Fibroblast of villous mesenchyme (primary cell): ENCODE measurements around the gene MGMT. TPM values are rescaled to one million over a fixed set of nuclear protein-coding genes. Genes with fewer than 3 reads are reported as not detected.

Source experiments
- DNase-seq: peaks from one replicate; pipeline ENCODE4 v3.0.0-alpha.2; 2010; ENCODE audit warnings: low read depth
- H3K4me3 ChIP-seq: 2 replicates; pipeline ENCODE4 v1.5.1; 2011; ENCODE audit warnings: low read depth, mild to moderate bottlenecking, low read length
- total RNA-seq: library from RNA; depleted of rRNA; stranded (reverse); fragments of >200 nt; gene quantifications from 2 replicates; pipeline ENCODE4 v1.2.3, GENCODE V29; 2012
- TF ChIP-seq, protein P1 (sequence below): IDR thresholded peaks from 2 replicates; pipeline ENCODE4 v1.5.1; 2012; ENCODE audit warnings: low read depth, mild to moderate bottlenecking, low read length; ENCODE audit not compliant: insufficient read depth

MGMT gene
- total RNA-seq, 1 donor = 10.4 TPM

DNA sequence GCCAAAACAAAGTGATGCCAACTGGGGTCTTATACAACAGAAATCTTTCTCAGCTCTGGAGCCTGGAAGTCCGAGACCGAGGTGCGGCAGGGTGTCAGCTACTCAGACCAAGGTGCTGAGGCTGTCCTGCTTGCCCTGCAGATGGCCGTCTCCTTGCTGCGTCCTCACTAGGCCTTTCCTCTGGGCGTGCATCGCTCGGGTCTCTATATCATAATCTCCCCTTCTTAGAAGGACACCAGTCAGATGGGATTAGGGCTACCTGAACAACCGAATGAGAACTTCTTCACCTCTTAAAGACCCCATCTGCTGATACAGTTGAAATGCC lies 252.3 kb downstream of the MGMT start:
- H3K4me3 ChIP-seq = no peak overlapping the region
- no peak for DNase-seq
- TF ChIP-seq, protein P1, sequence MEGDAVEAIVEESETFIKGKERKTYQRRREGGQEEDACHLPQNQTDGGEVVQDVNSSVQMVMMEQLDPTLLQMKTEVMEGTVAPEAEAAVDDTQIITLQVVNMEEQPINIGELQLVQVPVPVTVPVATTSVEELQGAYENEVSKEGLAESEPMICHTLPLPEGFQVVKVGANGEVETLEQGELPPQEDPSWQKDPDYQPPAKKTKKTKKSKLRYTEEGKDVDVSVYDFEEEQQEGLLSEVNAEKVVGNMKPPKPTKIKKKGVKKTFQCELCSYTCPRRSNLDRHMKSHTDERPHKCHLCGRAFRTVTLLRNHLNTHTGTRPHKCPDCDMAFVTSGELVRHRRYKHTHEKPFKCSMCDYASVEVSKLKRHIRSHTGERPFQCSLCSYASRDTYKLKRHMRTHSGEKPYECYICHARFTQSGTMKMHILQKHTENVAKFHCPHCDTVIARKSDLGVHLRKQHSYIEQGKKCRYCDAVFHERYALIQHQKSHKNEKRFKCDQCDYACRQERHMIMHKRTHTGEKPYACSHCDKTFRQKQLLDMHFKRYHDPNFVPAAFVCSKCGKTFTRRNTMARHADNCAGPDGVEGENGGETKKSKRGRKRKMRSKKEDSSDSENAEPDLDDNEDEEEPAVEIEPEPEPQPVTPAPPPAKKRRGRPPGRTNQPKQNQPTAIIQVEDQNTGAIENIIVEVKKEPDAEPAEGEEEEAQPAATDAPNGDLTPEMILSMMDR = no peak

DNA sequence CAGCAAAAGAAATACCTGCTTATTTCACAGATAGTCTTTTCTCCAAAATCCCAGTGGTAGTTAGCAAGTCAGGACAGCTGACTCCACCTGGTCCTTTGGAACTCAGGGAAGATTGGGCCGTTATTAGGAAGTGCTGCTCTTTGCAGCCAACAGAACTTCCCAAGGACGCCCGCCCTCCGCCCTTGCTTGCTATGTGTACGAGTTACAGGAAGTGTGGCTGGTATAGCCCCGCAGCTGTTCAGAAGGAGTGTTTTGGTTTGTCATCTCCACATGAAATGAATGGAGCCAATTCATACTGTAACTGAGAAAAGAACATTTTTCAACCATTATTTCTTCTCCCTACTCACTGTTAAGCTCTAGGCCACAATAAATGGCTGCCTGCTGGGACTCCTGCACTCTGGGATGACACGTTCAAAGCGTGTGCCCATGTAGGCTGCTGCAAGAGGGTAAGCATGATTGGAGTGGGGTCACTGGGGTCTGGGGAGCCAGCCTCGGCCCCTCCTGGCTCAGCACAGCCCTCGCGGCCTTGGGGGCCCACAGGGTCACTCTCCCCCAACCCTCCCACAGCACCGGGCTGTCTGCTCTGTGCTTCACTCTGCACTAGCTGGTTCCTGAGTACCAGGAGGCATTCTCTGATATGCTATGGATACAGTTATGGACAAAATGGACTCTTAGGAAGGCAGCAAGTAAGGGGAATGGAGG lies 253.0 kb downstream of the MGMT start:
- TF ChIP-seq, protein P1 = no peak
- no peak overlapping the region for H3K4me3 ChIP-seq
- no peak for DNase-seq

DNA sequence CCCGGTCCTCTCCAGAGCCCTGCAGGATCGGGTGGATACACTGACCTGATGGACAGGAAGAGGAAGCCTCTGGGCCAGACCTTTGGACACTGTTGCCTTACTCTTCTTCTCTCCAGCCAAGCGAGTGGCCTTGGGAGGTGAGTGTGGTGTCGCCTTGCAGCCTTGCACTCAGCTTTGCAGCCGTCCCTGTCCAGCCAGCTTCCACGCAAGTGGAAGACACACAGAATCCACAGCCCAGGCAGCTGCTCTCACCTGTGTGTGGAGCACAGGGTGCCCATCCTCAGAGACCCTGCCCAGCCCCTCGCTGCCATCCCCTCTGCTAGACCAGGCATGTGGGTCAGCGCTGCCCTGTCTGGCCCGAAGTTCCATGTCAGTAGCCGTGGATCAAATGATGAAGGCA lies 258.0 kb downstream of the MGMT start:
- TF ChIP-seq, protein P1 = no peak
- no peak for DNase-seq
- H3K4me3 ChIP-seq = no peak overlapping the region

DNA sequence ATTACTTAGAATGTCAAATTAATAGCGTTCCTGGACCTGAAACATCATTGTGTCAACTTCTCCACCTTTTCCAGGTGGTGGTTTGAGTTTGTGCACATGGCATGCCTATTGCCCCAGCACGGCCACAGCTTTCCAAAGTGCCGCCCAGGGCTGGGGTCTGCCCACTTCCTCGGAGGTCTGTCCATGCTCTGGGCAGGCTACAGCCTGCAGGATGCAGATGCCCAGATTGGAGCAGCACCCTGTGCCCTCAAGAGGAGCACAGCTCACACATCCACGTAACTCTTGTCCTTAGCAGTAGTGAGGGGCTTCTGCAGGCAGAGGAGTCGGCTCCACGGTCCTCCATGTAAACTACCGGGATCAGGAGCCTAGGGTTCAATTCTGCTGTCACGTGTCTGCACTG lies 258.4 kb downstream of the MGMT start:
- DNase-seq = no peak
- TF ChIP-seq, protein P1 = no peak
- no peak overlapping the region for H3K4me3 ChIP-seq

DNA sequence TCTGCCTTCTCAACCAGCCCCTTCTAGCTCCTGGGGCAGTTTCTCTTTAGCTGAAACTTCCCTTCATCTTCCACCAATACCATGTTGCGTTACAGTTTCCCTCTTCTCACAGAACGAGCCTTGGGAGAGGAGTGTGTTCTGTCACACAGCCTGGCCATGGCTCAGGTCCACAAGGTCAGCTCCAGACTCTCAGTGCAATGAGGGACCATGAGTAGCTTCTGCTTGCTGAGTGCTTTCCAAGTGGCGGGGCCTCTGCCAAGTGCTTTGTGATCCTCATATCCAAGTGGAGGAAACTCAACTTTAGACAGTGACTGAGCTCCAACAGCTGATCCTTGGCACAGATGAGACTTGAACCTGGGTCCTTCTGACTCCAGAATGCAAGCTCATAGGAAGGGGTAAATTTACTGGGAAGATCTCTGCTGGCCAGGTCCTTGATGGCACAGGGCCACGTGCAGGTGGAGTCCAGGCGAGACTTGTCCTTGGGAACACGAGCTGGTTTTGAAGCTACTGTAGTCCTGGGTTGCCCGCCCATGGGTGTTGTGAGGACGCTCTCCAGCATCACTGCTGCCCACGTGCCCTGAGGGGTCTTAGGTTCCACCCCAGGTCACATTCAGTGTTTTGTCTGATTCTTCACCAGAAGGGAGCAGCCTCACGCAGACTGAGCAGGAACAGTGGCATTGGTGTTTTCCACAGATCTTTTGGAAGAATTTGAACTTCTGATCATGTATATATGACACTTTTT lies 259.0 kb downstream of the MGMT start:
- no peak for DNase-seq
- TF ChIP-seq, protein P1 = no peak
- H3K4me3 ChIP-seq = no peak overlapping the region

DNA sequence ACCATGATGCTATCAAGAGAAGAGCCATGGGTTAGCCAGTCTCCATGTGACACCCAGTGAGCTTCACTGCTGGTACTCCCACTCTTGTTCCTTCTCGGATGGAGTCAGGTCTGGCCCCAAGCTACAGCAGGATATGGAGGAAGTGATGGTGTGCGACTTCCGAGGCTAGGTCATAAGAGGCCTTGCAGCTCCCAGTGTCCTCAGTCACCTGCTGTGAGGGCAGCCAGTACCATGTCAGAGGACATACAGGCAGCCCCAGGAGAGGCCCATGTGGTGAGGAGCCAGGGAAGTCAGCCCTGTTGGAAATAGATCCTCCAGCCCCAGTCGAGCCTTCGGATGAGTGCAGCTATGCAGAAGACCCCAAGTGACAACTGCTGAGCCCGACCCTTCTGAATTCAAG lies 260.0 kb downstream of the MGMT start:
- TF ChIP-seq, protein P1 = no peak
- DNase-seq = no peak
- no peak overlapping the region for H3K4me3 ChIP-seq

DNA sequence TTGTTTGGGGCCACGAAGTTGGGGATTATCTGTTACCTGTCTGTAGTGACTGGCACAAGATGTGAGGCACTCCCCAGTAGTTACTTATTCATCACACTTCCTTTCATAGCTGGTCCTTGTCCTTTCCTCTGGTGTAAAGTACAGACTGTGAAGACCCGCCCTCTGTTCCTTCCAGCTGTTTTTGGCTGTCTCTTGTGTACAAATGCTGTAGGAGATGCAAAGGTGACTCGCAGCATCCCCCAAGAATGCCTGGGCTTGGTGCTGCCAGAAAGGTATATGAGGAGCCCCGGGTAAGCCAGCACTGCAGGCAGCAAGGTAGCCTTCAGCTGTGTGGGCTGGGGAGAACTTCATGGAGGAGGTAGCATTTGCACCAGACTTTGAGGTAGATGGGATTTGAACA lies 260.5 kb downstream of the MGMT start:
- TF ChIP-seq, protein P1 = no peak
- no peak for DNase-seq
- no peak overlapping the region for H3K4me3 ChIP-seq
